Lower leg skin (tissue), 3 donors: Measurements from ENCODE around the gene ROBO1.

Source experiments
- CTCF ChIP-seq, 3 donors: fragments of 450-650 bp; IDR thresholded peaks; one replicate each; pipeline ENCODE4 v1.5.1; 2016; ENCODE audit warnings: antibody characterized with exemption in 3 of 3, mild to moderate bottlenecking in 3 of 3, moderate library complexity in 2 of 3
- POLR2A ChIP-seq, 2 donors: fragments of 450-650 bp; IDR thresholded peaks; one replicate each; pipeline ENCODE4 v1.6.1; 2016 to 2017; ENCODE audit warnings: antibody characterized with exemption in 2 of 2, mild to moderate bottlenecking in 1 of 2, moderate library complexity in 1 of 2

GRCh38 chr3:79385211-79385610, 382.6 kb downstream of the ROBO1 start:
- no peak for TF ChIP-seq CTCF (IDR thresholded peaks at IDR 0.05)
- no peak for TF ChIP-seq POLR2A (IDR thresholded peaks at IDR 0.05)
